GM19351 (cell line): ENCODE data around the gene EDDM13.
"Not testable (repeated sequence)": the region's sequence is repeated elsewhere in the genome, so short reads cannot be mapped to it uniquely, and the experiment has no call there.

Source experiments
- ATAC-seq: cut with Tn5 transposase; IDR thresholded peaks from one replicate; pipeline ENCODE4 v1.9.1; 2021; ENCODE audit warnings: mild to moderate bottlenecking, moderate library complexity; ENCODE audit not compliant: unreplicated experiment

The EDDM13 gene

DNA sequence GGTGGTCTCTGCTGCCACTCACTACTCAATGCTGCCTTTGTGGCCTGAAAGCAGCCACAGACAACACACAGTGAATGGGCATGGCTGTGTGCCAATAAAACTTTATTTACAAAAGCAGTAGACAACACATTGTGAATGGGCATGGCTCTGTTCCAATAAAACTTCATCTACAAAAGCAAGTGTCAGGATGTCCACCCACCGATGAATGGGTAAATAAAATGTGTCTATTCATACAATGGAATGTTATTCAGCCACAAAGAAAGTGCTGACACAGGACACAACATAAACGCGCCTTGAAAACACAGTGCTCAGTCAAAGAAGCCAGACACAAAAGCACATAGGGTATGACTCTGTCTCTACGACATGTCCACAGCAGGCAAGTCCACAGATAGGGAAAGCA, 22.0 kb downstream of the EDDM13 start:
- no peak for ATAC-seq

DNA sequence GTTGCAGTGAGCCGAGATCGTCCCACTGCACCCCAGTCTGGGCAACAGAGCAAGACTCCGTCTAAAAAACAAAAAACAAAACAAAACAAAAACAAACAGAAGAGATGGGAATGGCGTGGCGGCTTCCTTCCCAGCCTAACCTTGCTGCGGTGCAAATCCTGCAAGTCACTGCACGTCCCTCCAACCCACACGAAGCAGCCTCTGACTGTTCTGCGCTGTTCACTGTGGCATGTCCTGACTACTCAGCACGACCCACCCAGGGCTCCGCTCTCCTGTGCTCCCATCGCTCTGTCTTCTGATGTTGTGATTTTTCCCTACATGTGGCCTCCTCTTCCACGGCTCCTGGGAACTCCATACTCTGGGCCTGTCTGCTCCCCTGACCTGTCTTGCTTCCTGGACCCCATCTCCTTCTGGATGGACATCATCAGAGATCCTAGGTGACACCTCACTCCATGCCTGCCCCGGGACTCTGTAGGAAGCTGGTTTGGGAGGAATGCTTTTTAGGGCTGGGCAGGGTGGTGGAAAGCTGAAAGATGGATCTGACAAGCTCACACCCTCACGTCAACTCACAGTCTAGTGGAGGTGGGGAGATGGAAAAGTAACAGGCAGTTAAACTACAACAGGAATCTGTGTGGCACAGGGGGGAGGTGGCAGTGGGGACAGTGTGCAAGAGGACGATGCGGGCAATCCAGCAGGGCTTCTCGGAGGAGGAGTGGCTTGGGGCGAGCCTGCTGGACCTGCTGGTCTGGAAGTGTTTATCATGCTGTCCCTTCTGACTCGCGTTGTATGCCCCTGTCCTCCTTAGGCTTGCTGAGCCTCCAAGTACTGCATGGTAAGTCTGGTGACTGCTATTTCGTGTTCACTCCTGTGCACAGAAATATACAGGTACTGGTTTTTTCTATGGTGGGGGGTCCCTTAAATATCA, 23.2 kb downstream of the EDDM13 start:
- no peak for ATAC-seq

DNA sequence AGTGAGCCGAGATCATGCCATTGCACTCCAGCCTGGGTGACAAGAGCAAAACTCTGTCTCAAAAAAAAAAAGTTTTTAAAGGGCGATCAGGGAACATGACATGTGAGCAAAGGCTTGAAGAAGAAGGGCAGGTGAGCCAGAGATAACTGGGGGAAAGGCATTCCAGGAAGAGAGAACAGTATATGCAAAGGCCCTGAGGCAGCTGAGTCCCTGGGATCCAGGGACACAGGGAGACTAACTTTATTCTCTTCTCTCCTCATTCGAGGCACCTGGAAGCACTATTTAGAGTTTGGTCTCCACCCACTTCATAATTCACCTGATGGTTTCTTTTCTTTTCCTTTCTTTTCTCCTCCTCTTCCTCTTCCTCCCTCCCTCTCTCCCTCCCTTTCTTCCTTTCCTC, 24.5 kb downstream of the EDDM13 start:
- ATAC-seq, result no peak

GRCh38 chr19:56299688-56300087, 27.1 kb downstream of the EDDM13 start:
- ATAC-seq, result no peak

DNA sequence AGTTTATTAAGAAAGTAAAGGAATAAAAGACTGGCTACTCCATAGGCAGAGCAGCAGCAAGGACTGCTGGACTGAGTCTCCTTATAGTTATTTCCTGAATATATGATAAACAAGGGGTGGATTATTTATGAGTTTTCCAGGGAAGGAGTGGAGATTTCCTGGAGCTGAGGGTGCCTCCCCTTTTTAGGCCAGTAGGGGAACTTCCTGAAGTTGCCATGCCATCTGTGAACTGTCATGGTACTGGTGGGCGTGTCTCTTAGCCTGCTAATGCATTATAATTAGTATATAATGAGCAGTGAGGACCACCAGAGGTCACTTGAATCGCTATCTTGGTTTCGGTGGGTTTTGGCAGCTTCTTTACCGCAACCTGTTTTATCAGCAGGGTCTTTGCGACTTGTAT, 28.6 kb downstream of the EDDM13 start:
- no peak for ATAC-seq

DNA sequence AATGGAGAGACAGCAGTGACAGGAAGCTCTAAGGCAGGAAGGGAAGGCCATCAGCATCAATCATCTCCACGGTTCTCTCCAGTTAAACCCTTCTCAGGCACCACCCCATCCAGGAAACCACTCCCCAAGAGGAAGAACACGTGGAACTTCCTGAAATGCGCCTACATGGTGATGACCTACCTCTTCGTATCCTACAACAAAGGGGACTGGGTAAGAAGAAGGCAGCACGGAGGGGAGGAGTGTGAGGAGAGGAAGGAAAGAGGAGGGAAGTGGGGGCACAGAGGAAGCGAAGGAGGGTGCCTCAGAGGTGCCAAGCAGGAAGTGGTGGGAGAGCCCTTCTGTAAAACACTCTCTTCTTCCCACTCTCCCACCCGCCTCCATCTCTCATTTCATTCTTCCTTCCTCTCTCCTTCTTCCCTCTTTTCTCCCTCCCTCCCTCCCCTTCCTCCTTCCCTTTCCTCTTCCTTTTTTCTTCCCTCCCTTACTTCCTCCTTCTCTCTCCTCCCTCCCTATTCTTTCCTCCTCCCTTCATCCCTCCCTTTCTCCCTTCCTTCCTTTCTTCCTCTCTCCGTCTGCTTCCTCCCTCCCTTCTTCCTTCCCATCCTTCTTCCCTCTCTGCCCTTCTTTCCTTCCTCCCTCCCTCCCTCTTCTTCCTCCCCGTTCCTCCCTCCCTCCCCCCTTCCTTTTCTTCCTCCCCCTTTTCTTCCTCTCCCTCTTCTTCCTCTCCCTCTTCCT, 29.5 kb downstream of the EDDM13 start:
- no peak for ATAC-seq

DNA sequence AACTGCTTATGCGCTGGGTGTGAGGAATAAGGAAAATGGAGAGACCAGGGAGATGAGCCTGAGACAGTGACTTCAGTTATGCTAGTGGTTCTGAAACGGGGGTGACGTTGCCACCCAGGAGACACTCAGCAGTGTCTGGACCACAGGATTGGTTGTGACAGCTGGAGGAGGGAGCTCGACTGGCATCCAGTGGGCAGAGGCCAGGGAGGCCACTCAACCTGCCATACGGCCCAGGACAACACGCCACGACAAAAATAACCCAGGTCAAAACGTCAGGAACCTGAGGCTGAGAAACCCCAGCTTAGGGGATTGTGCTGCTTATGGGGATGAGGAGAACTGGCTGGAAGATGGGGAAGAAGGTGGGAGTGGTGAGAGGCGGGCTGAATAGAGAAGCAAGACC, 31.7 kb downstream of the EDDM13 start:
- ATAC-seq, result no peak

DNA sequence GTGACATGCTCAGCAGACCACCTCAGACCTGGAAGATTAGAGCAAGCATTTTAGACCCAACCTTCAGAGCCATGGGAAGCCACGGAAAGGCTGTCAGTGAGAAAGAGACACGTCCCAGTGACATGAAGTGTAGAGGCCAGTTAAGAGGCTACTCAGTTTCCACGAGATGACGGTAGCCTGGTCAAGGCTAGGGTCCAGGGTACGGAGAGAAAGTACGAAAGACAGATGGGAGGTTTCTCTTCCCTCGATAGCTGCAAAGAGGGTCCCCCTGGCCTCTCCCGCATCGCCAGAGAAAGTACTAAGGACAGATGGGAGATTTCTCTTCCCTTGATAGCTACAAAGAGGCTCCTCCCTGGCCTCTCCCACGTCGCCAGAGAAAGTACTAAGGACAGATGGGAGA, 33.5 kb downstream of the EDDM13 start:
- no peak for ATAC-seq

DNA sequence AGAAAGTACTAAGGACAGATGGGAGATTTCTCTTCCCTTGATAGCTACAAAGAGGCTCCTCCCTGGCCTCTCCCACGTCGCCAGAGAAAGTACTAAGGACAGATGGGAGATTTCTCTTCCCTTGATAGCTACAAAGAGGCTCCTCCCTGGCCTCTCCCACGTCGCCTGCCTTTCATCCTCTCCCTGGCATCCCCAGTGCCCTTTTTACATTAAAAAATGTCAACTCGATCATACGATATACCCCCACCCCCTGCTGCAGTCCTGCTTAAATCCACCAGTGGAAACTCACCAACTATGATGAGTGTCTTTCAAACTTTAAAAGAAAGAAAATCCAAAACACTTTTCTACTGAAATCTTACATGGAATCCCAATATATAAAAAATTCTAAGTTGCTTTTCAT, 34.5 kb downstream of the EDDM13 start:
- ATAC-seq, result not testable (repeated sequence)

GRCh38 chr19:56308792-56309191, 36.2 kb downstream of the EDDM13 start:
- ATAC-seq, result no peak

DNA sequence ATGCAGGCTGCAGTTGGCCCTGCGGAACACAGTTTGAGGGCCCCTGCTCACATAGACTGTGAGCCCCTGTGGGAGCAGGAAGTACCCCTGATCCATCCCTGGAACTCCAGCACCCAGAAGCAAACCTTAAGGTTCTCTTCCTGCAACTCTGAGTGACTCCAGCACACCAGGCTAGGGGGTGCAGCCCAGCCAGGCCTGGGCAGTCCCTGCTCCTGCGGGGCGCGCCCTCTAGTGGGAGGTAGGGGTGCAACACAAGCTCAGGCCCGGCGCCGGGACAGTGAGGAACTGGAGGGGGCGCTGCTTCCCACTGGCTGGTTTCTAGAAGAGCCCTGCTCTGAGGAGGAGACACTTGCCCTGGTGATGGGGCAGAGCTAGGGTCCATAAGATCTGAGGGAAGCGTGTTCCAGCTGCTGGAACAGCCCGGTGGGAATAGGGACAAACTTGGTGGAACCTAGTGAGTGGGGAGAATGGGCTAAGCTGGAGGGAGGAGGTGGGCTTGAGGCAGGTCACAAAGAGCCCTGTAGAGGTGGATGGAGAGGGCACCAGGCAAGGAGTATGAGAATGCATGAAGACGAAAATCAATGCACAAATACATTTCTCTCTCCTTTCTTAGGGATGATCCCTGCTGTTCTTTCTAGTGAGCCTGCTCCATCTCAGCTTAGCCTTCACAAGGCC, 37.1 kb downstream of the EDDM13 start:
- ATAC-seq, result no peak

GRCh38 chr19:56310462-56310861, 37.9 kb downstream of the EDDM13 start:
- ATAC-seq, result no peak

- no peak for ATAC-seq
These were observed 39.8 kb downstream of the EDDM13 start for GRCh38 chr19:56312342-56312741.

DNA sequence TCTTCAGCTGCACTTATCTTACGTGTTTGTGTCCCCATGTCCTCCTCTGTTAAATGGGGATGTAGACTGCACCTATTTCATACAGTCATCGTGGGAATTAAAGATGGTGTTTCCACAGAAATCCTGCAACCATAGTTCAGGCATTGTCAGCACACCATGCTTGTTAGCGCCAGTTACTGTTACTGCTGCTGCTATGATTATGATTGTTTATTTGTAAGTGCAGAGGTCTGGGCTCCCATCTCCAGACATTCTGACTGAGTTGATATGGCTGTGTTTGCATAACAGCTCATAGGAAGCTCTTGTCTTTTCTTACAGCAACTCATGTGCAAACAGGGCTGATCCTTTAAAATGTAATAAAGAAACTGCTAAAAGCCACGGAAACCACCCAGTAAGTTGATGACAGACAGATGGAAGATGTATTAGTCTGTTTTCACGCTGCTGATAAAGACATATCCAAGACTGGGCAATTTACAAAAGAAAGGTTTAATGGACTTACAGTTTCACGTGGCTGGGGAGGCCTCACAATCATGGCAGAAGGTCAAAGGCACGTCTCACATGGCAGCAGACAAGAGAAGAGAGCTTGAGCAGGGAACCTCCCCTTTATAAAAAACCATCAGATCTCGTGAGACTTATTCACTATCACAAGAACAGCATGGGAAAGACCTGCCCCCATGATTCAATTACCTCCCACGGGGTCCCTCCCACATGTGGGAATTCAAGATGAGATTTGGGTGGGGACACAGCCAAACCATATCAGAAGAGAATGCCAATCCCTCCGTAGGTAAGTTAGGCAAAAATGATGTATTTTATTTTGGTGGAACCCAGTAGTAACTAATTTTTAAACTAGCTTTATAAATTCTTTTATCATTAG, 40.5 kb downstream of the EDDM13 start:
- no peak for ATAC-seq

- ATAC-seq, result no peak
These were observed 41.5 kb downstream of the EDDM13 start for GRCh38 chr19:56314018-56314380.

GRCh38 chr19:56314381-56315076, 42.0 kb downstream of the EDDM13 start, which contains the start of gene ZSCAN5A:
TSS of gene ZSCAN5A (minus strand) at chr19:56314839. CDS start at chr19:56225046, 89,793 bp downstream.
- ATAC-seq, result peak; percentile 66

DNA sequence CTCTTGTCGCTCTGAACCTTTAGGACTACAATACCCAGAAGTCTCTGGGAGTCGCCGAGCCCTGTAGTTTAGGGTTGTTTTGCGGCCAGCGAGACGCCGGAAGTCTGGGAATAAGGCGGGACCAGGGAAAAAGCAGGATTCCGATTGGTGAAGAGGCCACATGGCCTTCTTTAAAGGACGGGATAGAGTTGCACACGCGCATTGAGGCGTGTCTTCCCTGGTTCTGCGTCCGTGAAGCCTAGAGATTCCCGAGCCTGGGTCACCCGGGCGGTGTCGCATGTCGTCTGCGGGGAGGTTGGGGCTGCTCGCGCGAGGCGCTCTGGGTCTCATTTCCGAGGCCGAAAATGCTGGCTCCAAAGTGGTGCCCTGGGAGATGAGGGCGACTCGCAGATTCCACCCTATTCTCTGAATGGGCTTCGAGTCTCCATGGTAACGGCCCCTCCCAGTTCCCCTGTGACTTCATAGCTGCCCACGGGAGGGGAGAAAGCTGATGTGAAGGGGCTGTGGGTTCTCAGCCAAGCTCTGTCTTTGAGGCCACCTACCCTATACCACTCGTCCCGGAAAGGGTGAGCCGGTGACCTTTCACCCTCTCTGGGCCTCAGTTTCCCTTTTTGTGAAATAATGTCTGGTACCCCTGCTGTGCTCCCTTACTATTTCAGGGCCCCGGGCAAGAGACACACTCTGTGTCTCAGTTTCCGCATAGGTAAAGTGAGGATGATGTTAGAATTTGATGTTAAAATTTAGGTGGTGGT, 42.7 kb downstream of the EDDM13 start:
- peak; percentile 70 for ATAC-seq

- ATAC-seq, result no peak
These were observed 44.2 kb downstream of the EDDM13 start for GRCh38 chr19:56316728-56317127.

DNA sequence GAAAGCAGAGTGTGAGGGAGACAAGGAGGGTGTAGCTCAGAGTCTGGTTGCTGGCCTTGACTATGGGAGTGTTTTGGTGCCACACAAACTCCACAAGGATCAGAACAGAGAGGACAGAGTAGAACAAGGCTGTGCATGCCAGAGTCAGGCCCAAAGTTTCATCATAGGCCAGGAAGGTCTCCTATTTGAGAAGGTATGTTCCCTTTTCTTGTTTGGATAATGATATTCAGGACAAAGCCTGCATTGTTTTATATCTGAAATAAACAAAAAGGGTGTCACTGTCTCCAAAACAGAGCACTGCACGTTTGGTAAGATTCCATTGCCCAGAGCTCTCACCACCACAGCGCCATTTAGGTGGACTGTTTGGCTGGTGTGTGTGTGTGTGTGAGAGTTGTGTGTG, 45.2 kb downstream of the EDDM13 start:
- ATAC-seq, result no peak
